Measurements from ENCODE around the gene JAM2. TPM values are rescaled to one million over a fixed set of nuclear protein-coding genes. Genes with fewer than 3 reads are reported as not detected.
A peak's percentile ranks its signal among the peaks of the same experiment; 100 is the strongest.
"Not testable (repeated sequence)": the region's sequence is repeated elsewhere in the genome, so short reads cannot be mapped to it uniquely, and the experiment has no call there.

JAM2 gene
- total and polyA plus RNA-seq, 8 donors = 1.2 to 32.1 (median 4.6) TPM; not detected in 1

DNA sequence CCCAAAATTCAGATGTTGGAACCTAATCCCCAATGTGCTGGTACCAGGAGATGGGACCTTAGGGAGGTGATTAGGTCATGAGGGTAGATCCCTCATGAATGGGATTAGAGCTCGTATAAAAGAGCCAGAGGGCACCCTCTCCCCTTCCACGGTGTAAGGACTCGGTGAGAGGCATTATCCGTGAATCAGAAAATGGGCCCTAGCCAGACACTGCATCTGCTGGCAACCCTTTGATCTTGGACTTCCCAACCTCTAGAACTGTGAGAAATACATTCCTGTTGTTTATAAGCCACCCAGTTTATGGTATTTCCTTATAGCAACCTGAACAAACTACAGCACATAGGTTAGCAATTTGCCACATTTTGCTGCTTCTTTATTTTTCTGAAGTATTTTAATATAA lies 14.5 kb upstream of the JAM2 start:
- TF ChIP-seq EP300 (IDR thresholded peaks at IDR 0.05) (no peak), POLR2A (IDR thresholded peaks at IDR 0.05) (no peak), POLR2AphosphoS5 (IDR thresholded peaks at IDR 0.05) (no peak)
- TF ChIP-seq, protein P1, sequence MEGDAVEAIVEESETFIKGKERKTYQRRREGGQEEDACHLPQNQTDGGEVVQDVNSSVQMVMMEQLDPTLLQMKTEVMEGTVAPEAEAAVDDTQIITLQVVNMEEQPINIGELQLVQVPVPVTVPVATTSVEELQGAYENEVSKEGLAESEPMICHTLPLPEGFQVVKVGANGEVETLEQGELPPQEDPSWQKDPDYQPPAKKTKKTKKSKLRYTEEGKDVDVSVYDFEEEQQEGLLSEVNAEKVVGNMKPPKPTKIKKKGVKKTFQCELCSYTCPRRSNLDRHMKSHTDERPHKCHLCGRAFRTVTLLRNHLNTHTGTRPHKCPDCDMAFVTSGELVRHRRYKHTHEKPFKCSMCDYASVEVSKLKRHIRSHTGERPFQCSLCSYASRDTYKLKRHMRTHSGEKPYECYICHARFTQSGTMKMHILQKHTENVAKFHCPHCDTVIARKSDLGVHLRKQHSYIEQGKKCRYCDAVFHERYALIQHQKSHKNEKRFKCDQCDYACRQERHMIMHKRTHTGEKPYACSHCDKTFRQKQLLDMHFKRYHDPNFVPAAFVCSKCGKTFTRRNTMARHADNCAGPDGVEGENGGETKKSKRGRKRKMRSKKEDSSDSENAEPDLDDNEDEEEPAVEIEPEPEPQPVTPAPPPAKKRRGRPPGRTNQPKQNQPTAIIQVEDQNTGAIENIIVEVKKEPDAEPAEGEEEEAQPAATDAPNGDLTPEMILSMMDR (IDR thresholded peaks at IDR 0.05) = no peak
- no peak for DNase-seq
- Histone ChIP-seq H3K9me3 (no peaks in the 10 kb centered on the region), H3K27ac (no peak overlapping the region), H3K4me3 (no peak overlapping the region), H3K4me1 (no peaks in the 10 kb centered on the region), H3K27me3 (no peaks in the 10 kb centered on the region), H3K36me3 (no peaks in the 10 kb centered on the region)
- intact Hi-C loops (cut with DNase I; ENCODE audit: low total_unique reads) = no loop called here
- WGBS, 5 donors = 79 to 93% (median 90%) methylated on average over 4 of the region's 4 CpGs

DNA sequence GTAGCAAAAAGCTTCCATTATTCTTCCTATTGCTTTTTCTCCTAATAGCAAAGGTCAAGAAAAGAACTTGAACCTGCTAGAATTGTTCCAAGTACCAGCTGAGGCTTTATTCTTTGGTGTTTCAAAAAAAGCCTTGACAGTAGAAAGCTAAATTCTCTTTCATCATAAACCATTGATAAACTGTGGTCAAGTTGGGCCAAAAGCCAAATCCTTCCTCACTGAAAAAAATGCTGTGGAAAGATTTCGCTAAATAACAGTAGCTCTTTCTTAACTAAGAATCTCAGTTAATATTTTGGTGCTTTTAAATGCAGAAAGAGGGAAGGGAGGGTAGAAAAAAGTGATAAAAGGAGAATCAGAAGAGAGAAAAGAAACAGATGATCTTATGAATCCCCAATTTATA lies 14.0 kb upstream of the JAM2 start:
- WGBS, 5 donors = 60 to 80% (median 72%) methylated on average over 1 of the region's 1 CpG
- H3K4me1 ChIP-seq = no peaks in the 10 kb centered on the region
- no peak overlapping the region for H3K4me3 ChIP-seq
- intact Hi-C loops (cut with DNase I; ENCODE audit: low total_unique reads) = no loop called here
- H3K27ac ChIP-seq = no peak overlapping the region
- H3K9me3 ChIP-seq = no peaks in the 10 kb centered on the region
- TF ChIP-seq POLR2A (IDR thresholded peaks at IDR 0.05) (no peak), POLR2AphosphoS5 (IDR thresholded peaks at IDR 0.05) (no peak)
- no peak for DNase-seq
- H3K36me3 ChIP-seq = no peaks in the 10 kb centered on the region
- no peaks in the 10 kb centered on the region for H3K27me3 ChIP-seq

DNA sequence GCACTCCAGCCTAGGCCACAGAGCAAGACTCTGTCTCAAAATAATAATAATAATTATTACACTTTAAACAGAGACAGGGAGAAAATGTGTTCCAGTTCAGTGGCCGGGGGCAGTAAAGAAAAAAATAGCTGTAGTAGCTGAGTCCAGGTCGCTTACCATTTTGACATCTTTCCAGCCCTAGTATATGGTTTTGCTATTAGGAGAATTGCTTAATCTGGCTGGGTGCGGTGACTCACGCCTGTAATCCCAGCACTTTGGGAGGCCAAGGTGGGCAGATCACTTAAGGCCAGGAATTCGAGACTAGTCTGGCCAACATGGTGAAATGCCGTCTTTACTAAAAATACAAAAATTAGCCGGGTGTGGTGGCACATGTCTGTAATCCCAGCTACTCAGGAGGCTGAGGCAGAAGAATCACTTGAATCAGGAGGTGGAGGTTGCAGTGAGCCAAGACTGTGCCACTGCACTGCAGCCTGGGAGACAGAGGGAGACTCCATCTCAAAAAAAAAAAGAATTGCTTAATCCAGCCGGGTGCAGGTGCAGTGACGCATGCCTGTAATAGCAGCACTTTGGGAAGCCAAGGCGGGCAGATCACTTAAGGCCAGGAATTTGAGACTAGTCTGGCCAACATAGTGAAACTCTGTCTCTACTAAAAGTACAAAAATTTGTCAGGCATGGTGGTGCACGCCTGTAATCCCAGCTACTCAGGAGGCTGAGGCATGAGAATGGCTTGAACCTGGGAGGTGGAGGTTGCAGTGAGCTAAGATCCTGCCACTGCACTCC lies 13.1 kb upstream of the JAM2 start:
- H3K36me3 ChIP-seq; H3K4me3 ChIP-seq; intact Hi-C loops (cut with DNase I; ENCODE audit: low total_unique reads); H3K9me3 ChIP-seq; H3K27me3 ChIP-seq; DNase-seq; H3K4me1 ChIP-seq: not testable (repeated sequence)
- H3K27ac ChIP-seq = peak overlapping the region in 1 of 5 donors; percentile 8
- WGBS, 5 donors = 87 to 93% (median 92%) methylated on average over 11 of the region's 11 CpGs

DNA sequence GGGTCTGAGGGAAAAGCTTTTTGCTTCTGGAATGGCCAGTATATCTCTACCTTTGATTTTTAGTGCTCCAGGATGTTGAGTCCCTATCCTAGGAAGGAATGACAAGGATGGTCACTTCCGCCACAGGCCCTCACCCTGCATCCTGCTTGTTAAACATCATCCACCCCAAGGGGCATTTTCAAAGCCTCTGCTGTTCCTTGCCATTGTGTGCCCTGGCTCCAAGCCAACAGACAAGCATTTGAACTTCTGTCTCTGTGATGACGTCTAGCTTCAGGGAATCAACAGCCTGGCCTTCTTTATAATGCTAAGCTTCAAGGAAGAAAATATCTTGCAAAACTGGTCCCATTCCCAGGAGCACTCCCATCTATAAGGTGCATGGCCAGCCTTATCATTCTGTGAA lies 12.3 kb upstream of the JAM2 start:
- Histone ChIP-seq H3K4me3 (no peak overlapping the region), H3K27me3 (no peaks in the 10 kb centered on the region), H3K9me3 (no peaks in the 10 kb centered on the region), H3K36me3 (no peaks in the 10 kb centered on the region), H3K27ac (peak overlapping the region in 1 of 5 donors; percentile 8), H3K4me1 (no peaks in the 10 kb centered on the region)
- DNase-seq = peak in 1 of 2 donors; percentile 52
- intact Hi-C loops (cut with DNase I; ENCODE audit: low total_unique reads) = no loop called here
- no peak for TF ChIP-seq POLR2A (IDR thresholded peaks at IDR 0.05)
- no peak for TF ChIP-seq POLR2AphosphoS5 (IDR thresholded peaks at IDR 0.05)
- TF ChIP-seq EP300 (IDR thresholded peaks at IDR 0.05) = no peak
- TF ChIP-seq, protein P1 (IDR thresholded peaks at IDR 0.05) = no peak
- 35 to 50% (median 44%) methylated on average over 2 of the region's 2 CpGs for whole genome bisulfite sequencing, 5 donors

DNA sequence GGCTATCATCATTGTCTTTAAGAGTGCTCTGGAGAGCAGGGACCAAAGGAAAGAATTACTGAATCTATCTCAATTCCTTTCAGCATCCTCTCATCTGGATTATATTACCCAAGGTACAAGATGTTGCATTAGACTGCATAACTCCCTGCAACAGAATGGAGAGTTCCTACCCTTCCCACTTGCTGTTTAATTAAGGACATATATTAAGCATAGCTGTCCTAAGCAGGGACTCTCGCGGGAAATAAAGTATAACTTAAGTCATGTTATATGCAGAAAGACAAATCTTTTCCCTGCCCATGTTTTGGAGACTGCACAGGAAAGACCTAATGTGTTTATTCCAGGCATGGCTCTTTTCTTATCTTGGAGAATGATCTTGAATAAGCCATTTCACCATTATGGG lies 6.8 kb upstream of the JAM2 start:
- H3K27ac ChIP-seq = no peak overlapping the region
- no peak overlapping the region for H3K4me3 ChIP-seq
- intact Hi-C loops (cut with DNase I; ENCODE audit: low total_unique reads) = no loop called here
- H3K4me1 ChIP-seq = no peaks in the 10 kb centered on the region
- peaks cover 0 to 3% (median 0%) of the 10 kb centered on the region in 3 donors for H3K27me3 ChIP-seq
- TF ChIP-seq POLR2AphosphoS5 (IDR thresholded peaks at IDR 0.05) (no peak), EP300 (IDR thresholded peaks at IDR 0.05) (no peak), POLR2A (IDR thresholded peaks at IDR 0.05) (no peak)
- TF ChIP-seq, protein P1 (IDR thresholded peaks at IDR 0.05) = no peak
- no peak for DNase-seq
- H3K9me3 ChIP-seq = no peaks in the 10 kb centered on the region
- 88 to 96% (median 91%) methylated on average over 2 of the region's 2 CpGs for WGBS, 5 donors
- H3K36me3 ChIP-seq = no peaks in the 10 kb centered on the region
